OCI-LY1 (cell line): ENCODE measurements around the gene SNTB2.

Experiments
- EZH2 ChIP-seq: fragments of 200-600 bp; sonication (generic), shearing (Covaris generic); IDR thresholded peaks from 2 replicates; pipeline ENCODE4 v1.8.0; 2017; ENCODE audit warnings: borderline replicate concordance, mixed run types, mild to moderate bottlenecking, antibody characterized with exemption, low read length, moderate library complexity, mixed read lengths
- TF ChIP-seq, protein P1 (sequence below): fragments of 200-600 bp; sonication (generic), shearing (Covaris generic); IDR thresholded peaks from 2 replicates; pipeline ENCODE4 v1.5.1; 2017; ENCODE audit warnings: mild to moderate bottlenecking, antibody characterized with exemption, low read length, moderate library complexity, mixed read lengths

DNA sequence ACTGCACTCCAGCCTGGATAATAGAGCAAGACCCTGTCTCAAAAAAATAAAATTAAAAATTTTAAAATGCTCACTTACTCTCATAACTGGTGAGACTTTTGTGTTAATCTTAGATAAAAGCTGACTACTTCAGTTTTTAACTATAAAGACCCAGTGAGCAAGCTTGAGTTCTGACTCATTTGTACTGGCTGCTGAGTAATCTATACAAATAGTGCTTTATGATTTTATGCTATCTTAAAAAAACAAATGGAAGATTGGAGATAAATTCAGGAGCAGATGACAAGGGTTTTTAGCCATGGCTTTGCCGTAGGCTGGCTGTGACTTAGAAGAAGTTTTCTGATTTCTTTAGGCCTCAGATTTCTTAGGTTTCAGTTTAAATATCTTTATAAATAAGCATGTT lies 30.5 kb downstream of the SNTB2 start:
- TF ChIP-seq, protein P1, sequence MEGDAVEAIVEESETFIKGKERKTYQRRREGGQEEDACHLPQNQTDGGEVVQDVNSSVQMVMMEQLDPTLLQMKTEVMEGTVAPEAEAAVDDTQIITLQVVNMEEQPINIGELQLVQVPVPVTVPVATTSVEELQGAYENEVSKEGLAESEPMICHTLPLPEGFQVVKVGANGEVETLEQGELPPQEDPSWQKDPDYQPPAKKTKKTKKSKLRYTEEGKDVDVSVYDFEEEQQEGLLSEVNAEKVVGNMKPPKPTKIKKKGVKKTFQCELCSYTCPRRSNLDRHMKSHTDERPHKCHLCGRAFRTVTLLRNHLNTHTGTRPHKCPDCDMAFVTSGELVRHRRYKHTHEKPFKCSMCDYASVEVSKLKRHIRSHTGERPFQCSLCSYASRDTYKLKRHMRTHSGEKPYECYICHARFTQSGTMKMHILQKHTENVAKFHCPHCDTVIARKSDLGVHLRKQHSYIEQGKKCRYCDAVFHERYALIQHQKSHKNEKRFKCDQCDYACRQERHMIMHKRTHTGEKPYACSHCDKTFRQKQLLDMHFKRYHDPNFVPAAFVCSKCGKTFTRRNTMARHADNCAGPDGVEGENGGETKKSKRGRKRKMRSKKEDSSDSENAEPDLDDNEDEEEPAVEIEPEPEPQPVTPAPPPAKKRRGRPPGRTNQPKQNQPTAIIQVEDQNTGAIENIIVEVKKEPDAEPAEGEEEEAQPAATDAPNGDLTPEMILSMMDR, result no peak
- no peak for TF ChIP-seq EZH2
